ENCODE results near the gene XPO1.
"Not testable (repeated sequence)": the region's sequence is repeated elsewhere in the genome, so short reads cannot be mapped to it uniquely, and the experiment has no call there.

The XPO1 gene

DNA sequence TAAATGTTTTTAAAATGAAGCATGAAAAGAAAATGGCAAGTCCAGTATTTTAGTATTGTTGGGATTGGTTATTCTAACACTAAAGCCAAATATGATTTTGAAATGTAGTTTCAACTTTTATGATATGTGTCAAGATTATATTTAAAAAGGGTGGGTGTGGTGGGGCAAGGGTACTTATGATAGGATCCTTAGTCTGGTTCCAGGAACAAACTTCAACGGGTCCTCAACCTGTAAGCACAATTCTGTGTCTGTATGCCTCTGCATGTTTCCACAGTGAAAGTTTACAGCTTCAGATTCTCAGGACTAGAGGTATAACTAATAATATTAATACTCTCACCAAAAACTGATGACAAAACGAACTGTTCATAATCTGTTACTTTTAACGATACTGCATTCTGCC, 73.1 kb downstream of the XPO1 start:
- no peak for DNase-seq

- DNase-seq = no peak
These were observed 74.2 kb downstream of the XPO1 start for GRCh38 chr2:61463769-61464475.

DNA sequence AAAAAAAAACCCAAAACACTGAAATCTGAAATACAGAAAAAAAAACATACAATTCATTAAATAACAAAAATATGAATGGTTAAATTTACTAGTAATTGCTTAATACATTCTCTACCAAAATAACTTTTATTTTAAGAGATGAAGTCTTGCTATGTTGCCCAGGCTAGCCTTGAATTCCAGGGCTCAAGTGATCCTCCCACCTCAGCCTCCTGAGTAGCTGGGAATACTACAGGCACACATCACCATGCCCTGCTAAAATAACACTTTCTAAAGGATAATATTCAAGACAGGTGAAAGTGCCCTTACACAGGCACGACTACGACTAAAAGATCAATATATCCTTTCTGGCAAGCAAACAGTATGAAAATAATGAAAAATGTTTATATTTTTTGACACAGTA, 76.8 kb downstream of the XPO1 start:
- DNase-seq = no peak

DNA sequence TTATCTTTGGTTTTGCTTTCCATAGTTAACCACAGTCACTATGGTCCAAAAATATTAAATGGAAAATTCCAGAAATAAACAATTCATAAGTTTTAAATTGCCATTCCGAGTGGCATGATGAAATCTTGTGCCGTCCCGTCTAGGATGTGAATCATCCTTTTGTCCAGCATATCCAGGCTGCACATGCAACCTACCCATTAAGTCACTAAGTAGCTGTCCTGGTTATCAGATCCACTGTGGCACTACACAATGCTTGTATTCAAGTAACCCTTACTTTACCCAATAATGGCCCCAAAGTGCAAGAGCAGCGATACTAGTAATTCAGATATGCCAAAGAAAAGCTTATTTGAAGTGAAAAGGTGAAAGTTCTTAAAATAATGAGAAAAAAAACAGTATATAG, 78.0 kb downstream of the XPO1 start:
- DNase-seq = no peak

DNA sequence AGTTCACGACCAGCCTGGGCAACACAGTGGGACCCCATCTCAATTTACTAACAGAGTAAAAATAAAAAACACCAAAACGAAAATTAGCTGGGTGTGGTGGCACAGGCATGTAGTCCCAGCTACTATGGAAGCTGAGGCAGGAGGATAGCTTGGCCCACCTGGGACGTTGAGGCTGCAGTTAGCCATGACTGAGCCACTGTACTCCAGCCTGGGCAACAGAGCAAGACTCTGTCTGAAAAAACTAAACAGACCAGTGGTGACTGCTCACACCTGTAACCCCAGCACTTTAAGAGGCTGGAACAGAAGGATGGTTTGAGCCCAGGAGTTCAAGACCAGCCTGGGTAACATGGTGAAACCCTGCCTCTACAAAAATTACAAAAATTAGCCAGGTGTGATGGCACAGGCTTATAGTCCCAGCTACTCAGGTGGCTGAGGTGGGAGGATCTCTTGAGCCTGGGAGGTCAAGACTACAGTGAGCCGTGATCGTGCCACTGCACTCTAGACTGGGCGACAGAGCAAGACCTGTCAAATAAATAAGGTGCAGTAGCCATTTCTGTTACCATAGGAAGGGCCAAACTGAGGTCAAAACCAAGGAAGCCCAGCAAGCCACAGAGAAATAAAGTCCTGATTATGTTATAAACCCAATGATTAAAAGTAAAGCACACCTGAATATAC, 81.3 kb downstream of the XPO1 start:
- no peak for DNase-seq

- no peak for DNase-seq
These were observed 81.9 kb downstream of the XPO1 start for GRCh38 chr2:61456070-61456745.

GRCh38 chr2:61454972-61455371, 83.2 kb downstream of the XPO1 start:
- not testable (repeated sequence) for DNase-seq

- no peak for DNase-seq
These were observed 83.8 kb downstream of the XPO1 start for GRCh38 chr2:61454383-61454782.

DNA sequence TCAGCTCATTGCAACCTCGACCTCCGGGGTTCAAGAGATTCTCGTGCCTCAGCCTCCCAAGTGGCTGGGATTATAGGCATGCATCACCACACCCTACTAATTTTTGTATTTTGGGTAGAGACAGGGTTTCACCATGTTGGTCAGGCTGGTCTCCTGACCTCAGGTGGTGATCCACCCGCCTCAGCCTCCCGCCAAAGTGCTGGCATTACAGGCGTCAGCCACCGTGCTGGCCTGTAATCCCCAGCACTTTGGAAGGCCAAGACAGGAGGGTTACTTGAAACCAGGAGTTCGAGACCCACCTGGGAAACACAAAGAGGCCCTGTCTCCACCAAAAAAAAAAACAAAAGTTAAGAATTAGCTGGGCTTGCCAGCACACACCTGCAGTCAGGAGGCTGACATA, 85.8 kb downstream of the XPO1 start:
- DNase-seq = no peak

DNA sequence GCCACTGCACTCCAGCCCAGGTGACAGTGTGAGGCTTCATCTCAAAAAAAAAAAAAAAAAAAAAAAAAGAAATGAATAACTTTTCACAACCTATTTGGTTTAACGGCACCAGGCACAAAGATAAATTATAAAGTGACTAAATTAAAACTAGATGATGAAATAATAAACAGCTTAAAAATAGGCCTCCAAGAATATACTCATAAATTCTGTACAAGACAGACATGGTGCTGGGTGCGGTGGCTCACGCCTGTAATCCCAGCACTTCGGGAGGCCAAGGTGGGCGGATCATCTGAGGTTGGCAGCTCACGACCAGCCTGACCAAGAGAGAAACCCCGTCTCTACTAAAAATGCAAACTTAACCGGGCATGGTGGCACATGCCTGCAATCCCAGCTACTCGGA, 87.0 kb downstream of the XPO1 start:
- DNase-seq = no peak

DNA sequence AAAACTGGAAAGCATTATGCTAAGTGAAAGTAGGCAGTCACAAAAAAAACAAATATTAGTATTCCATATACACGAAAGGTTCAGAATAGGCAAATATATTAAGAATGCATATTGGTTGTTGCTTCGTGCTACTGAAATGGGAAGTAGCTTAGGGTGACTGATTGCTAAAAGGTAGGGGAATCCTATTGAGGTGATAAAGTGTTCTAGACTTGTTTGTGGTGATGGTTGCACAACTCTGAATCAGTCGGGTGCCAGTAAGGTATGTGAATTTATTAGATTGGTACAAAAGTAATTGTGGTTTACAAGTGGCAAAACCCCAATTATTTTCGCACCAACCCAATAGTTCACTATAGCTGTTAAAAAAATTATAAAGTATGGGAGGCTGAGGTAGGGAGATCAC, 88.0 kb downstream of the XPO1 start:
- DNase-seq = no peak

DNA sequence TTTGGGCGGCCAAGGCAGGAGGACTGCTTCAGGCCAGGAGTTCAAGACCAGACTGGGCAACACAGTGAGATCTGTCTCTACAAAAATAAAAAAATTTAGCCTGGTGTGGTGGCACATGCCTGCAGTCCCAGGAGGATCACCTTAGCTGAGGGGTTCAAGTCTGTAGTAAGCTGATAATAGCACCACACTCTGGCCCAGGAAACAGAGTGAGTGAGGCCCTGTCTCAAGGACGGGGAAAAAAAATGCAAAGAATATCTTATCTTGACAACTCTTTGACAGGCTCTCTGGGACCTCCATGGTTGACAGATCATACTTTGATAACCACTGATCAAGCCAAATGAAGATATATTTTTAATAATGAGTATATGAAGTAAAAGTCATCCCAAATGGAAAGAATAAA, 89.9 kb downstream of the XPO1 start:
- DNase-seq = no peak

- DNase-seq = not testable (repeated sequence)
These were observed 91.2 kb downstream of the XPO1 start for GRCh38 chr2:61446971-61447370.

GRCh38 chr2:61443342-61444041, 94.7 kb downstream of the XPO1 start:
- no peak for DNase-seq

- DNase-seq = no peak
These were observed 98.7 kb downstream of the XPO1 start for GRCh38 chr2:61439241-61440002.

DNA sequence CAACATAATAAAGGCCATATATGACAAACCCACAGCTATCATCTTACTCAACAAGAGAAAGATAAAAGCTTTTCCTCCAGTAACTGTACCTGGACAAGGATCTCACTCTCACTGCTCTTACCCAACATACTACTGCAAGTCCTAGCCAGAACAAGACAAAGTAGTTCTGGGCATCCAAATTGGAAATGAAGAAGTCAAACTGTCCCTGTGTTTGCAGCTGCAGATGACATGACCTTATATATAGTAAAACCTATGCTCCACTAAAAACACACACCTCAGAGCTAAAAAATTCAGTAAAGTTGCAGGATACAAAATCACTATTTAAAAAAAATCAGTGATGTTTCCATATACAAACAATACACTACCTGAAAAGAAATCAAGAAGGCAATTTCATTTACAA, 99.5 kb downstream of the XPO1 start:
- no peak for DNase-seq

DNA sequence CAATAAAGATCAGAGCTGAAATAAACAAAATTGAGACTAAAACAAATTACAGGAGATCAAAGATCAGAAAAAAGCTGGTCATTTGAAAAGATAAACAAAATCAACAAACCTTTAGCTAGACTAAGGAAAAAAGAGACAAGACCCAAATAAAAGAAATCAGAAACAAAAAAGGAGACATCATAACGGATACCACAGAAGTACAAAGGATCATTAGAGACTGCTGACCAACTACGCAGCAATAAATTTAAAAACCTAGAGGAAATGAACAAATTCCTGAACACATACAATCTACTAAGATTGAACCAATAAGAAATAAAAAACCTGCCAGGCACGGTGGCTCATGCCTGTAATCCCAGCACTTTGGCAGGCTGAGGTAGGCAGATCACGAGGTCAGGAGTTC, 101.0 kb downstream of the XPO1 start:
- DNase-seq = no peak

GRCh38 chr2:61436092-61436491, 102.1 kb downstream of the XPO1 start:
- no peak for DNase-seq

- no peak for DNase-seq
These were observed 102.9 kb downstream of the XPO1 start for GRCh38 chr2:61435291-61435690.

- no peak for DNase-seq
These were observed 103.8 kb downstream of the XPO1 start for GRCh38 chr2:61434314-61434713.

DNA sequence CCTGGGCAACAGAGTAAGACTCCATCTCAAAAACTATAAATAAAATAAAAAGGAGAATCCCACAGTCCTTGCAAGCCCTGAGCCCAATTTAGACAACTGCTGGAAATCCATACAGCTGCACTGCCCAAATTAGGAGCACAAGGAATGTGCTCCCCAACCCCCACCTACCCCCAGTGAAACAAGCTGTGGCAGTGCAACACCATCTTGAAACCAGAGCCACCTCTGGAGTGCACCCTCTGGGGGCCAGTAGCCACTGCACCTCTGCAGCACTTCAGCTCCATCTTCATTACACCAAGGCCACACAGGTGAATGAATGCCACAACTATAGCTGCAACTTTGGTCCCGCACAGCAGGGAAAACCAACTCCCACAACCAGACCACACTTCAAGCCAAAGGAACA, 104.5 kb downstream of the XPO1 start:
- no peak for DNase-seq

GRCh38 chr2:61432990-61433389, 105.2 kb downstream of the XPO1 start:
- no peak for DNase-seq

DNA sequence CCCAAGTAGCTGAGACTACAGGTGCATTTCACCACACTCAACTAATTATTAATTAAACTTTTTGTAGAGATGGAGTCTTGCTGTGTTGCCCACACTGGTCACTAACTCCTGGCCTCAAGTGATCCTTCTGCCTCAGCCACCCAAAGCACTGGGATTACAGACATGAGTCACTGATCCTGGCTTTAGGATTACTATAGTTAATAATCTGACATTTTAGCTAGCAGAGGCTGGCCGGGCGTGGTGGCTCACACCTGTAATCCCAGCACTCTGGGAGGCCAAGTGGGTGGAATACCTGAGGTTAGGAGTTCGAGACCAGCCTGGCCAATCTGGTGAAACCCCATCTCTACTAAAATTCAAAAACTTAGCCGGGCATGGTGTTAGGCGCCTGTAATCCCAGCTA, 106.8 kb downstream of the XPO1 start:
- DNase-seq = no peak
